Measurements from ENCODE around the gene APOL3. TPM values are rescaled to one million over a fixed set of nuclear protein-coding genes. Genes with fewer than 3 reads are reported as not detected.
"Not testable (repeated sequence)": the region's sequence is repeated elsewhere in the genome, so short reads cannot be mapped to it uniquely, and the experiment has no call there.

Gene APOL3
- total RNA-seq, 1 experiment from 2014 or later, result not detected

DNA sequence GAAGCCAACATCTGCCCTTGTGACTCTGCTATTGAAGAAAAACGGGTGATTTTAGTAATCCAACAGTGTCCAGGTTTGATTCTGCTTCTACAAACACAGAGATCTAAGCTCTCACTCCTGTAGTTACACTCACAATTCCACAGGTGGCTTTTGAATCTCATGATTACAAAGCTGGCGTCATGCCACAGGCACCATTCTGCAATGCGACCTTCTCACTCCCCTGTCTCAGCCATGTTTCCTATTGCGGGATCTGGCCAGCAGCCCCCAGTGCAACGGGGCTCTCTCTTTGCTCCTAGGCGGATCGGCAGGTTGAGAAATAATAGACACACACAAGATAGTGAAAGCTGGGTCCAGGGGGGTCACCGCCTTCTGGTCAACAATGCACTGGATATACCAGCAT is 42.4 kb upstream of the APOL3 start:
- H3K14ac ChIP-seq (ENCODE audit: insufficient read depth, low read length); H2BK12ac ChIP-seq (ENCODE audit: insufficient read length, low read depth, low read length); H4K8ac ChIP-seq (replicated peaks; ENCODE audit: insufficient read length, low read depth, low read length); H3K56ac ChIP-seq (ENCODE audit: insufficient read length, low read depth, low read length); H4K20me1 ChIP-seq (ENCODE audit: control insufficient read depth, insufficient read depth, insufficient read length); H3K9me3 Mint-ChIP-seq; H4K91ac ChIP-seq (ENCODE audit: insufficient read length, low read depth, low read length); H2AK5ac ChIP-seq (ENCODE audit: insufficient read length, low read length); H3T11ph ChIP-seq (ENCODE audit: low read length); H3K79me2 ChIP-seq (ENCODE audit: insufficient read depth, low read length); H3K9me3 ChIP-seq (ENCODE audit: control insufficient read depth, low read depth, low read length); H2AFZ ChIP-seq (ENCODE audit: low read length); H3K27ac ChIP-seq (ENCODE audit: insufficient read length, low read depth, low read length); H3K23me2 ChIP-seq (ENCODE audit: insufficient read length, low read depth, low read length, poor library complexity, severe bottlenecking); H3K18ac ChIP-seq (ENCODE audit: insufficient read length, low read depth, low read length); H3K23ac ChIP-seq (ENCODE audit: insufficient read length, low read depth, low read length); H2BK15ac ChIP-seq (ENCODE audit: low read depth, low read length); H3K27ac Mint-ChIP-seq; H3K4me1 ChIP-seq (ENCODE audit: insufficient read depth, low read length); H3K27me3 Mint-ChIP-seq (ENCODE audit: low read depth); H3K4ac ChIP-seq (ENCODE audit: low read depth, low read length); H3K27me3 ChIP-seq (ENCODE audit: insufficient read depth, low read length); H2BK120ac ChIP-seq (ENCODE audit: low read depth, low read length, poor library complexity, severe bottlenecking); H2BK5ac ChIP-seq (ENCODE audit: insufficient read length, low read length); H2BK20ac ChIP-seq (ENCODE audit: low read depth, low read length, poor library complexity, severe bottlenecking); DNase-seq; H4K5ac ChIP-seq (ENCODE audit: insufficient read length, low read depth, low read length); H3K4me2 ChIP-seq (ENCODE audit: insufficient read depth, insufficient read length, low read length); H3K4me3 Mint-ChIP-seq; H3K79me1 ChIP-seq (ENCODE audit: insufficient read depth, low read depth, low read length, poor library complexity, severe bottlenecking); H3K9ac ChIP-seq (ENCODE audit: extremely low read depth, insufficient read length, low read length); H3K36me3 Mint-ChIP-seq (ENCODE audit: insufficient read depth in 1 of 3, low read depth in 3 of 3): not testable (repeated sequence)
- no CpG with 5 or more reads among the region's 8 CpGs for WGBS (ENCODE audit: extremely low coverage, insufficient read length, low lambda C conversion rate)
- peaks cover 22 to 39% of the 10 kb centered on the region in 2 experiments for H3K4me1 Mint-ChIP-seq
